ENCODE data around the gene BEST2. TPM values are rescaled to one million over a fixed set of nuclear protein-coding genes. Genes with fewer than 3 reads are reported as not detected.

BEST2 gene
- total and polyA plus RNA-seq, 12 donors, result not detected

- Histone ChIP-seq H3K27ac (no peak overlapping the region), H3K36me3 (peaks cover 0 to 28% (median 11%) of the 10 kb centered on the region in 9 donors), H3K27me3 (peaks cover 0 to 12% (median 0%) of the 10 kb centered on the region in 7 donors), H3K4me1 (peaks cover 6 to 42% (median 32%) of the 10 kb centered on the region in 9 donors), H3K9me3 (no peaks in the 10 kb centered on the region), H3K4me3 (no peak overlapping the region)
- WGBS, 2 donors, result 93 to 94% methylated on average over 26 of the region's 26 CpGs
- no peak for ATAC-seq
- no peak for DNase-seq
- intact Hi-C loops (cut with DNase I), result loop anchor here in 3 of 10 donors (5.0 to 10.0 kb wide), 2 partner anchors 37 to 99 kb away; no protein-coding TSS in a partner anchor
- no peak for TF ChIP-seq CTCF (IDR thresholded peaks at IDR 0.05)
Observed at GRCh38 chr19:12804051-12804450, 52.5 kb downstream of the BEST2 start.

- DNase-seq (peak; percentile 89 to 92), ATAC-seq (peak; percentile 80 to 94 (median 92))
- peak within 1 kb of the TSS in 9 of 10 donors; percentile 41 to 81 (median 66) for H3K27ac ChIP-seq
- H3K36me3 ChIP-seq, result peaks cover 0 to 33% (median 0%) of the 10 kb centered on the region in 9 donors
- peaks cover 0 to 12% (median 0%) of the 10 kb centered on the region in 7 donors for H3K27me3 ChIP-seq
- WGBS, 2 donors, result 4% methylated on average over 61 to 66 of the region's 66 CpGs
- H3K4me1 ChIP-seq, result peaks cover 6 to 26% (median 17%) of the 10 kb centered on the region in 9 donors
- TF ChIP-seq CTCF (IDR thresholded peaks at IDR 0.05), result peak in 2 of 9 donors; percentile 10 to 21
- no peaks in the 10 kb centered on the region for H3K9me3 ChIP-seq
- H3K4me3 ChIP-seq, result peak within 1 kb of the TSS; percentile 27 to 80 (median 62)
- intact Hi-C loops (cut with DNase I), result loop anchor here in 2 of 10 donors (5.0 to 10.0 kb wide), 2 partner anchors 36 to 102 kb away; no protein-coding TSS in a partner anchor
Observed at GRCh38 chr19:12806242-12807081, 54.9 kb downstream of the BEST2 start, which contains the start of gene RNASEH2A. TSS of gene RNASEH2A (plus strand) at chr19:12806584. CDS start at chr19:12806674, 90 bp downstream.

Small RNAs within 50 kb of the gene (microRNA-seq; reads per million reads assigned to microRNA genes)
- 0 to 0.60 reads per million in 2 donors for gene MIR5684

Other genes with a start within 250 kb of the BEST2 start
- gene ZNF564, start 200.3 kb upstream of the BEST2 start, total RNA-seq, result 10 to 100 TPM in 3 of 10 donors, 1 to 10 TPM in 7; 5.9 to 11.2 (median 9.5) TPM
- 10 to 100 TPM in 1 of 2 donors, 1 to 10 TPM in 1; 2.9 to 11.0 TPM for gene ZNF564, start 200.3 kb upstream of the BEST2 start, polyA plus RNA-seq
- 1 to 10 TPM; 3.2 to 7.2 (median 5.2) TPM for gene ZNF490, start 141.0 kb upstream of the BEST2 start, total RNA-seq
- under 1 TPM; 0.22 to 0.95 TPM for gene ZNF490, start 141.0 kb upstream of the BEST2 start, polyA plus RNA-seq
- 10 to 100 TPM; 13.1 to 22.1 (median 16.8) TPM for gene ZNF791, start 140.9 kb upstream of the BEST2 start, total RNA-seq
- gene ZNF791, start 140.9 kb upstream of the BEST2 start, polyA plus RNA-seq, result 1 to 10 TPM; 4.7 to 8.0 TPM
- gene MAN2B1, start 85.0 kb upstream of the BEST2 start, total RNA-seq, result 10 to 100 TPM; 14.2 to 89.9 (median 25.5) TPM
- 10 to 100 TPM; 17.7 to 40.1 TPM for gene MAN2B1, start 85.0 kb upstream of the BEST2 start, polyA plus RNA-seq
- 10 to 100 TPM in 1 of 10 donors, 1 to 10 TPM in 9; 5.5 to 10.7 (median 7.9) TPM for gene WDR83, start 85.0 kb upstream of the BEST2 start, total RNA-seq
- gene WDR83, start 85.0 kb upstream of the BEST2 start, polyA plus RNA-seq, result 10 to 100 TPM; 14.5 to 19.7 TPM
- gene DHPS, start 69.9 kb upstream of the BEST2 start, total RNA-seq, result 10 to 100 TPM; 43.6 to 59.3 (median 49.7) TPM
- 10 to 100 TPM; 64.5 to 82.2 TPM for gene DHPS, start 69.9 kb upstream of the BEST2 start, polyA plus RNA-seq
- gene GNG14, start 63.8 kb upstream of the BEST2 start, total RNA-seq, result not detected
- gene GNG14, start 63.8 kb upstream of the BEST2 start, polyA plus RNA-seq, result not detected
- 1 to 10 TPM; 1.2 to 3.1 (median 2.1) TPM for gene FBXW9, start 55.2 kb upstream of the BEST2 start, total RNA-seq
- 1 to 10 TPM; 1.2 to 4.6 TPM for gene FBXW9, start 55.2 kb upstream of the BEST2 start, polyA plus RNA-seq
- 10 to 100 TPM; 32.3 to 51.1 (median 41.6) TPM for gene TNPO2, start 27.9 kb upstream of the BEST2 start, total RNA-seq
- gene TNPO2, start 27.9 kb upstream of the BEST2 start, polyA plus RNA-seq, result 10 to 100 TPM; 17.3 to 25.9 TPM
- 100 to 1,000 TPM in 3 of 10 donors, 10 to 100 TPM in 7; 82.2 to 143 (median 91.0) TPM for gene TRIR, start 17.1 kb upstream of the BEST2 start, total RNA-seq
- gene TRIR, start 17.1 kb upstream of the BEST2 start, polyA plus RNA-seq, result 100 to 1,000 TPM; 234 to 253 TPM
- gene GET3, start 14.3 kb upstream of the BEST2 start, total RNA-seq, result 10 to 100 TPM; 50.6 to 79.7 (median 60.1) TPM
- gene GET3, start 14.3 kb upstream of the BEST2 start, polyA plus RNA-seq, result 100 to 1,000 TPM in 1 of 2 donors, 10 to 100 TPM in 1; 37.0 to 121 TPM
- 10 to 100 TPM; 47.8 to 79.3 (median 57.8) TPM for gene HOOK2, start 23.8 kb downstream of the BEST2 start, total RNA-seq
- gene HOOK2, start 23.8 kb downstream of the BEST2 start, polyA plus RNA-seq, result 100 to 1,000 TPM in 1 of 2 donors, 10 to 100 TPM in 1; 29.7 to 173 TPM
- gene JUNB, start 39.7 kb downstream of the BEST2 start, total RNA-seq, result 100 to 1,000 TPM in 4 of 10 donors, 10 to 100 TPM in 6; 22.4 to 247 (median 70.0) TPM
- 10 to 100 TPM; 41.2 to 65.4 TPM for gene JUNB, start 39.7 kb downstream of the BEST2 start, polyA plus RNA-seq
- gene PRDX2, start 50.0 kb downstream of the BEST2 start, total RNA-seq, result 100 to 1,000 TPM; 532 to 789 (median 744) TPM
- gene PRDX2, start 50.0 kb downstream of the BEST2 start, polyA plus RNA-seq, result 100 to 1,000 TPM; 235 to 827 TPM
- gene THSD8, start 50.3 kb downstream of the BEST2 start, total RNA-seq, result 1 to 10 TPM in 9 of 10 donors, under 1 TPM in 1; 0.72 to 4.8 (median 2.4) TPM
- gene THSD8, start 50.3 kb downstream of the BEST2 start, polyA plus RNA-seq, result 1 to 10 TPM; 2.7 to 3.8 TPM
- 1 to 10 TPM; 1.9 to 5.7 (median 4.1) TPM for gene RNASEH2A, start 54.8 kb downstream of the BEST2 start, total RNA-seq
- gene RNASEH2A, start 54.8 kb downstream of the BEST2 start, polyA plus RNA-seq, result 1 to 10 TPM; 3.1 to 6.9 TPM
- gene RTBDN, start 82.8 kb downstream of the BEST2 start, total RNA-seq, result not detected
- gene RTBDN, start 82.8 kb downstream of the BEST2 start, polyA plus RNA-seq, result not detected
- under 1 TPM in 8 of 10 donors, not detected in 2; 0.15 to 0.88 (median 0.37) TPM for gene MAST1, start 86.7 kb downstream of the BEST2 start, total RNA-seq
- gene MAST1, start 86.7 kb downstream of the BEST2 start, polyA plus RNA-seq, result under 1 TPM; 0.07 to 0.23 TPM
- gene DNASE2, start 129.7 kb downstream of the BEST2 start, total RNA-seq, result 10 to 100 TPM; 16.9 to 34.9 (median 19.9) TPM
- gene DNASE2, start 129.7 kb downstream of the BEST2 start, polyA plus RNA-seq, result 10 to 100 TPM; 10.5 to 25.6 TPM
- under 1 TPM in 1 of 10 donors, not detected in 9; 0.13 TPM for gene KLF1, start 135.4 kb downstream of the BEST2 start, total RNA-seq
- gene KLF1, start 135.4 kb downstream of the BEST2 start, polyA plus RNA-seq, result not detected
- gene GCDH, start 139.4 kb downstream of the BEST2 start, total RNA-seq, result 10 to 100 TPM; 32.4 to 53.2 (median 45.1) TPM
- 10 to 100 TPM; 22.6 to 72.3 TPM for gene GCDH, start 139.4 kb downstream of the BEST2 start, polyA plus RNA-seq
- under 1 TPM in 1 of 10 donors, not detected in 9; 0.21 TPM for gene SYCE2, start 167.5 kb downstream of the BEST2 start, total RNA-seq
- under 1 TPM; 0.10 to 0.22 TPM for gene SYCE2, start 167.5 kb downstream of the BEST2 start, polyA plus RNA-seq
- gene FARSA, start 181.9 kb downstream of the BEST2 start, total RNA-seq, result 10 to 100 TPM; 31.0 to 53.0 (median 38.5) TPM
- gene FARSA, start 181.9 kb downstream of the BEST2 start, polyA plus RNA-seq, result 10 to 100 TPM; 23.2 to 81.4 TPM
- gene CALR, start 186.8 kb downstream of the BEST2 start, total RNA-seq, result 100 to 1,000 TPM; 265 to 683 (median 348) TPM
- gene CALR, start 186.8 kb downstream of the BEST2 start, polyA plus RNA-seq, result 100 to 1,000 TPM; 197 to 830 TPM
- gene RAD23A, start 194.1 kb downstream of the BEST2 start, total RNA-seq, result 100 to 1,000 TPM; 138 to 201 (median 148) TPM
- gene RAD23A, start 194.1 kb downstream of the BEST2 start, polyA plus RNA-seq, result 100 to 1,000 TPM; 187 to 289 TPM
- 10 to 100 TPM; 18.4 to 33.9 (median 20.9) TPM for gene GADD45GIP1, start 205.4 kb downstream of the BEST2 start, total RNA-seq
- 100 to 1,000 TPM; 120 to 237 TPM for gene GADD45GIP1, start 205.4 kb downstream of the BEST2 start, polyA plus RNA-seq
- 10 to 100 TPM in 5 of 10 donors, 1 to 10 TPM in 5; 7.3 to 14.4 (median 10.1) TPM for gene DAND5, start 217.8 kb downstream of the BEST2 start, total RNA-seq
- 1 to 10 TPM in 1 of 2 donors, under 1 TPM in 1; 0.71 to 4.2 TPM for gene DAND5, start 217.8 kb downstream of the BEST2 start, polyA plus RNA-seq
- gene NFIX, start 243.7 kb downstream of the BEST2 start, total RNA-seq, result 100 to 1,000 TPM; 111 to 162 (median 145) TPM
- gene NFIX, start 243.7 kb downstream of the BEST2 start, polyA plus RNA-seq, result 10 to 100 TPM; 16.8 to 34.2 TPM